Caco-2 (cell line): ENCODE data around the gene SBSN. TPM values are rescaled to one million over a fixed set of nuclear protein-coding genes. Genes with fewer than 3 reads are reported as not detected.

ENCODE experiments used
- BruUV-seq: library from RNA; stranded (reverse); fragments of 400-500 nt; replicated peaks from 2 replicates; lab custom pipeline; 2021; lab: Mats Ljungman, UMichigan
- CTCF ChIA-PET: fragments of 300-600 bp; sonication (Branson Sonifier 250); formaldehyde crosslinking; loops from one replicate; lab custom pipeline; 2022; ENCODE audit warnings: antibody characterized with exemption; lab: Charles Lee
- POLR2A ChIA-PET: fragments of 300-600 bp; sonication (Branson Sonifier 250); formaldehyde crosslinking; loops from one replicate; lab custom pipeline; 2022; ENCODE audit warnings: antibody characterized with exemption; lab: Charles Lee
- DNase-seq, 2 experiments: peaks; one replicate each; pipeline versions ENCODE4 v3.0.0 to v3.0.0-alpha.2; 2020 to 2022
- H3K27me3 ChIP-seq: replicated peaks from 2 replicates; pipeline ENCODE4 v1.6.0; 2011; ENCODE audit warnings: low read length; ENCODE audit not compliant: control insufficient read depth, insufficient read depth
- H3K36me3 ChIP-seq: 2 replicates; pipeline ENCODE4 v1.5.1; 2011; ENCODE audit warnings: low read length; ENCODE audit not compliant: control insufficient read depth, insufficient read depth
- H3K4me1 ChIP-seq: fragments of 250-450 bp; sonication (Bioruptor Pico); 2 replicates; pipeline ENCODE4 v1.5.1; 2020; ENCODE audit warnings: mild to moderate bottlenecking
- H3K4me3 ChIP-seq: 2 replicates; pipeline ENCODE4 v1.5.1; 2011; ENCODE audit warnings: low read depth, mild to moderate bottlenecking, control low read depth, low read length
- H3K9me3 ChIP-seq: fragments of 250-450 bp; sonication (Bioruptor Pico); 2 replicates; pipeline ENCODE4 v1.5.1; 2020; ENCODE audit warnings: mild to moderate bottlenecking, moderate library complexity
- H3K27ac Mint-ChIP-seq: one replicate; pipeline ENCODE4 v1.8.0; 2022; ENCODE audit warnings: mixed read lengths; ENCODE audit not compliant: unreplicated experiment
- H3K27me3 Mint-ChIP-seq: one replicate; pipeline ENCODE4 v1.8.0; 2022; ENCODE audit warnings: mixed read lengths; ENCODE audit not compliant: insufficient read depth, unreplicated experiment
- H3K36me3 Mint-ChIP-seq: one replicate; pipeline ENCODE4 v1.8.0; 2022; ENCODE audit warnings: mild to moderate bottlenecking, mixed read lengths; ENCODE audit not compliant: insufficient read depth, unreplicated experiment
- H3K4me1 Mint-ChIP-seq: one replicate; pipeline ENCODE4 v1.8.0; 2022; ENCODE audit warnings: low read depth, mixed read lengths; ENCODE audit not compliant: unreplicated experiment
- H3K4me3 Mint-ChIP-seq: one replicate; pipeline ENCODE4 v1.8.0; 2022; ENCODE audit warnings: mild to moderate bottlenecking, moderate library complexity, mixed read lengths; ENCODE audit not compliant: unreplicated experiment
- H3K9me3 Mint-ChIP-seq: one replicate; pipeline ENCODE4 v1.8.0; 2022; ENCODE audit warnings: mixed read lengths; ENCODE audit not compliant: unreplicated experiment
- CTCF ChIP-seq, 2 experiments: fragments of 200-600 bp in 1 of 2; IDR thresholded peaks; 1 replicate in 1 of 2; 2 replicates in 1 of 2; pipeline versions ENCODE4 v1.5.1 to v1.8.0; 2011 to 2022; ENCODE audit warnings: antibody characterized with exemption in 1 of 2, control low read depth in 1 of 2, inconsistent platforms in 1 of 2, low read depth in 1 of 2, low read length in 1 of 2, mild to moderate bottlenecking in 1 of 2, moderate library complexity in 1 of 2; ENCODE audit not compliant: insufficient read depth in 1 of 2, severe bottlenecking in 1 of 2, unreplicated experiment in 1 of 2
- intact Hi-C: fragments of 100-400 bp; cut with micrococcal nuclease; formaldehyde crosslinking; loops from one replicate; pipeline ENCODE4 v1.10.0; 2022; ENCODE audit not compliant: unreplicated experiment
- total RNA-seq: library from RNA; stranded (reverse); gene quantifications from 2 replicates; pipeline ENCODE4 v1.2.3, GENCODE V29; 2022

The SBSN gene
- total RNA-seq, 1 experiment from 2014 or later, result not detected

GRCh38 chr19:35531291-35531690, 3.2 kb upstream of the SBSN start:
- H3K27me3 ChIP-seq, result no peaks in the 10 kb centered on the region
- intact Hi-C loops, result no loop called here
- H3K9me3 ChIP-seq, result no peaks in the 10 kb centered on the region
- Mint-ChIP-seq H3K9me3 (no peaks in the 10 kb centered on the region), H3K4me1 (no peaks in the 10 kb centered on the region), H3K36me3 (no peaks in the 10 kb centered on the region), H3K4me3 (no peak overlapping the region), H3K27ac (no peak overlapping the region), H3K27me3 (peaks cover 20% of the 10 kb centered on the region)
- H3K4me3 ChIP-seq, result no peak overlapping the region
- ChIA-PET POLR2A (no interaction called here), CTCF (interaction anchor here (0.8 kb wide), 1 partner anchor 21 kb away, joined by 4 read pairs; no protein-coding TSS in a partner anchor)
- H3K4me1 ChIP-seq, result no peaks in the 10 kb centered on the region
- no peak for TF ChIP-seq CTCF (IDR thresholded peaks at IDR 0.05; ENCODE audit: insufficient read depth in 1 of 2, low read depth in 1 of 2, low read length in 1 of 2, severe bottlenecking in 1 of 2, unreplicated experiment in 1 of 2)
- DNase-seq, result no peak
- H3K36me3 ChIP-seq, result no peaks in the 10 kb centered on the region
- no TSS peak for BruUV-seq

- no peaks in the 10 kb centered on the region for H3K9me3 Mint-ChIP-seq
Observed at GRCh38 chr19:35529241-35530218, 1.4 kb upstream of the SBSN start.

DNA sequence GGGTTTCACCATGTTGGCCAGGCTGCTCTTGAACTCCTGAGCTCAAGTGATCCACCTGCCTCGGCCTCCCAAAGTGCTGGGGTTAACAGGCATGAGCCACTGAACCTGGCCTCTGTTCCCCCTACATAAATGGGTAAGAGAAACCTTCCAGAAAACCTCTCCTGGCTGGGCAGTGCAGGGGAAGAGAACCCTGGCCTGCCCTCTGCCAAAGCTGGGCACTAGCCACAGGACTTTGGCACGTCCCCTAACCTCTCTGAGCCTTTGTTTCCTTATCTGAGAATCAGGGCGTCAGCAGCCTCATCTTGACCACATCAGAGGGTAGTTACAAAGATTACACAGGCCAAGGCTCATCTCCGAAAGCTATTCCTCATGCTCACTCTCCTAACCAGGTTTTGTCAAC, 2.2 kb downstream of the SBSN start:
- H3K27me3 Mint-ChIP-seq, result peaks cover 12% of the 10 kb centered on the region
- H3K4me1 Mint-ChIP-seq, result peaks cover 7% of the 10 kb centered on the region
- H3K36me3 Mint-ChIP-seq, result no peaks in the 10 kb centered on the region
- Histone ChIP-seq H3K4me1 (no peaks in the 10 kb centered on the region), H3K9me3 (no peaks in the 10 kb centered on the region), H3K27me3 (no peaks in the 10 kb centered on the region), H3K4me3 (no peak overlapping the region), H3K36me3 (no peaks in the 10 kb centered on the region)
- intact Hi-C loops, result no loop called here
- ChIA-PET POLR2A (no interaction called here), CTCF (no interaction called here)
- no peaks in the 10 kb centered on the region for H3K9me3 Mint-ChIP-seq
- no TSS peak for BruUV-seq
- H3K27ac Mint-ChIP-seq, result no peak overlapping the region
- no peak overlapping the region for H3K4me3 Mint-ChIP-seq
- no peak for TF ChIP-seq CTCF (IDR thresholded peaks at IDR 0.05; ENCODE audit: insufficient read depth in 1 of 2, low read depth in 1 of 2, low read length in 1 of 2, severe bottlenecking in 1 of 2, unreplicated experiment in 1 of 2)
- DNase-seq, result no peak

More at GRCh38 chr19:35529241-35530218, 1.4 kb upstream of the SBSN start:
- no peak for TF ChIP-seq CTCF (IDR thresholded peaks at IDR 0.05; ENCODE audit: insufficient read depth in 1 of 2, low read depth in 1 of 2, low read length in 1 of 2, severe bottlenecking in 1 of 2, unreplicated experiment in 1 of 2)
- Mint-ChIP-seq H3K27me3 (peaks cover 20% of the 10 kb centered on the region), H3K4me1 (no peaks in the 10 kb centered on the region), H3K4me3 (no peak overlapping the region), H3K36me3 (no peaks in the 10 kb centered on the region), H3K27ac (no peak overlapping the region)
- BruUV-seq, result no TSS peak
- ChIA-PET CTCF (no interaction called here), POLR2A (no interaction called here)
- no peak for DNase-seq
- no peaks in the 10 kb centered on the region for H3K27me3 ChIP-seq
- H3K4me3 ChIP-seq, result no peak overlapping the region
- H3K4me1 ChIP-seq, result no peaks in the 10 kb centered on the region
- no peaks in the 10 kb centered on the region for H3K9me3 ChIP-seq
- H3K36me3 ChIP-seq, result no peaks in the 10 kb centered on the region
- intact Hi-C loops, result no loop called here
